ENCODE measurements around the gene PXYLP1.

The PXYLP1 gene

GRCh38 chr3:141343865-141344271, 112.2 kb downstream of the PXYLP1 start:
- no peak overlapping the region for H2AFZ ChIP-seq (ENCODE audit: low read depth, low read length)
- no peak overlapping the region for H3K4me2 ChIP-seq (ENCODE audit: insufficient read depth, low read length)
- no peak for ATAC-seq (ENCODE audit: insufficient read depth, low read depth)

More at GRCh38 chr3:141343865-141344271, 112.2 kb downstream of the PXYLP1 start:
- no peak for DNase-seq
- H3K4me1 ChIP-seq (ENCODE audit: insufficient read depth, low read length), result no peaks in the 10 kb centered on the region
- H3K79me2 ChIP-seq (ENCODE audit: insufficient read depth, low read length), result no peaks in the 10 kb centered on the region
- H4K20me1 ChIP-seq (ENCODE audit: insufficient read depth, low read length), result no peaks in the 10 kb centered on the region
- no peak overlapping the region for H3K4me3 ChIP-seq (ENCODE audit: low read depth in 1 of 2, low read length in 2 of 2)
- TF ChIP-seq EZH2 (IDR thresholded peaks at IDR 0.05; ENCODE audit: borderline replicate concordance, low read depth, low read length, severe bottlenecking), result no peak
- TF ChIP-seq, protein P1, sequence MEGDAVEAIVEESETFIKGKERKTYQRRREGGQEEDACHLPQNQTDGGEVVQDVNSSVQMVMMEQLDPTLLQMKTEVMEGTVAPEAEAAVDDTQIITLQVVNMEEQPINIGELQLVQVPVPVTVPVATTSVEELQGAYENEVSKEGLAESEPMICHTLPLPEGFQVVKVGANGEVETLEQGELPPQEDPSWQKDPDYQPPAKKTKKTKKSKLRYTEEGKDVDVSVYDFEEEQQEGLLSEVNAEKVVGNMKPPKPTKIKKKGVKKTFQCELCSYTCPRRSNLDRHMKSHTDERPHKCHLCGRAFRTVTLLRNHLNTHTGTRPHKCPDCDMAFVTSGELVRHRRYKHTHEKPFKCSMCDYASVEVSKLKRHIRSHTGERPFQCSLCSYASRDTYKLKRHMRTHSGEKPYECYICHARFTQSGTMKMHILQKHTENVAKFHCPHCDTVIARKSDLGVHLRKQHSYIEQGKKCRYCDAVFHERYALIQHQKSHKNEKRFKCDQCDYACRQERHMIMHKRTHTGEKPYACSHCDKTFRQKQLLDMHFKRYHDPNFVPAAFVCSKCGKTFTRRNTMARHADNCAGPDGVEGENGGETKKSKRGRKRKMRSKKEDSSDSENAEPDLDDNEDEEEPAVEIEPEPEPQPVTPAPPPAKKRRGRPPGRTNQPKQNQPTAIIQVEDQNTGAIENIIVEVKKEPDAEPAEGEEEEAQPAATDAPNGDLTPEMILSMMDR (IDR thresholded peaks at IDR 0.05; ENCODE audit: borderline replicate concordance, extremely low read depth, low read length, poor library complexity, severe bottlenecking), result no peak
- H3K9me3 ChIP-seq (ENCODE audit: insufficient read depth, low read length, severe bottlenecking), result no peaks in the 10 kb centered on the region
- H3K27ac ChIP-seq (ENCODE audit: low read length), result no peak overlapping the region
- H3K27me3 ChIP-seq (ENCODE audit: insufficient read depth, low read length, poor library complexity), result no peaks in the 10 kb centered on the region
- no peak overlapping the region for H3K9ac ChIP-seq (ENCODE audit: low read depth, low read length)
- H3K36me3 ChIP-seq (ENCODE audit: insufficient read depth, low read length), result no peaks in the 10 kb centered on the region

All from DND-41 (cell line).